HepG2 (cell line): ENCODE results near the gene LRPAP1. TPM values are rescaled to one million over a fixed set of nuclear protein-coding genes. Genes with fewer than 3 reads are reported as not detected.

Experiments used
- DPF2 ChIP-seq: sonication (generic); formaldehyde crosslinking; IDR thresholded peaks from 2 replicates; pipeline ENCODE4 v1.4.0; 2020; ENCODE audit warnings: mild to moderate bottlenecking, low read depth, missing genetic modification reagents, borderline replicate concordance
- ERF ChIP-seq: IDR thresholded peaks from 2 replicates; pipeline ENCODE4 v1.6.1; 2018; ENCODE audit warnings: missing biosample characterization, missing genetic modification reagents
- FOXK1 ChIP-seq: sonication (generic); formaldehyde crosslinking; IDR thresholded peaks from 2 replicates; pipeline ENCODE4 v1.4.0; 2020; ENCODE audit warnings: low read depth, missing genetic modification reagents, borderline replicate concordance
- IRX3 ChIP-seq: sonication (generic); formaldehyde crosslinking; IDR thresholded peaks from 2 replicates; pipeline ENCODE4 v1.8.1; 2023; ENCODE audit warnings: mild to moderate bottlenecking, low read depth, missing genetic modification reagents, borderline replicate concordance
- ISL2 ChIP-seq: sonication (generic); formaldehyde crosslinking; IDR thresholded peaks from 2 replicates; pipeline ENCODE4 v1.5.0; 2020; ENCODE audit warnings: missing genetic modification reagents
- JARID2 ChIP-seq: sonication (generic); formaldehyde crosslinking; IDR thresholded peaks from 2 replicates; pipeline ENCODE4 v1.8.1; 2023; ENCODE audit warnings: missing genetic modification reagents, inconsistent platforms; ENCODE audit not compliant: insufficient replicate concordance
- NFE2L2 ChIP-seq: fragments of 150-350 bp; IDR thresholded peaks from 2 replicates; pipeline ENCODE4 v1.6.1; 2014; ENCODE audit warnings: low read length
- RBM39 ChIP-seq: fragments of 200-400 bp; formaldehyde crosslinking; IDR thresholded peaks from one replicate; pipeline ENCODE4 v1.6.1; 2018; ENCODE audit warnings: antibody characterized with exemption, mild to moderate bottlenecking, low read depth, low read length; ENCODE audit not compliant: poor library complexity, severe bottlenecking
- SMAD1 ChIP-seq: sonication (generic); formaldehyde crosslinking; IDR thresholded peaks from 2 replicates; pipeline ENCODE4 v1.4.0; 2020; ENCODE audit warnings: missing genetic modification reagents, low read depth, mild to moderate bottlenecking, borderline replicate concordance
- SPEN ChIP-seq: sonication (generic); formaldehyde crosslinking; IDR thresholded peaks from 2 replicates; pipeline ENCODE4 v1.5.1; 2020; ENCODE audit warnings: low read depth, mild to moderate bottlenecking, missing genetic modification reagents
- TARDBP ChIP-seq: sonication (generic); formaldehyde crosslinking; IDR thresholded peaks from 2 replicates; pipeline ENCODE4 v1.8.0; 2022; ENCODE audit warnings: mild to moderate bottlenecking, missing genetic modification reagents
- TOPORS ChIP-seq: sonication (generic); formaldehyde crosslinking; IDR thresholded peaks from 2 replicates; pipeline ENCODE4 v1.8.0; 2023; ENCODE audit warnings: mild to moderate bottlenecking, missing genetic modification reagents
- TP53 ChIP-seq: sonication (generic); formaldehyde crosslinking; conservative IDR thresholded peaks from 2 replicates; pipeline ENCODE4 v1.4.0; 2020; ENCODE audit warnings: missing genetic modification reagents
- TSC22D2 ChIP-seq: sonication (generic); formaldehyde crosslinking; IDR thresholded peaks from 2 replicates; pipeline ENCODE4 v1.5.1; 2020; ENCODE audit warnings: missing genetic modification reagents, mild to moderate bottlenecking, borderline replicate concordance
- ZBTB38 ChIP-seq: sonication (generic); formaldehyde crosslinking; IDR thresholded peaks from 2 replicates; pipeline ENCODE4 v1.5.1; 2020; ENCODE audit warnings: mild to moderate bottlenecking, missing genetic modification reagents
- ZBTB8A ChIP-seq: sonication (generic); formaldehyde crosslinking; IDR thresholded peaks from 2 replicates; pipeline ENCODE4 v1.4.0; 2020; ENCODE audit warnings: mild to moderate bottlenecking, low read depth, missing genetic modification reagents, borderline replicate concordance
- ZNF17 ChIP-seq: sonication (generic); formaldehyde crosslinking; IDR thresholded peaks from 2 replicates; pipeline ENCODE4 v1.5.0; 2020; ENCODE audit warnings: mild to moderate bottlenecking, missing genetic modification reagents
- ZNF235 ChIP-seq: sonication (generic); formaldehyde crosslinking; IDR thresholded peaks from 2 replicates; pipeline ENCODE4 v1.8.1; 2023; ENCODE audit warnings: mild to moderate bottlenecking, missing genetic modification reagents, borderline replicate concordance
- ZNF33A ChIP-seq: sonication (generic); formaldehyde crosslinking; IDR thresholded peaks from 2 replicates; pipeline ENCODE4 v1.5.1; 2020; ENCODE audit warnings: missing genetic modification reagents, mild to moderate bottlenecking, moderate library complexity, borderline replicate concordance
- ZNF550 ChIP-seq: sonication (generic); formaldehyde crosslinking; IDR thresholded peaks from 2 replicates; pipeline ENCODE4 v1.4.0; 2020; ENCODE audit warnings: mild to moderate bottlenecking, missing genetic modification reagents, borderline replicate concordance
- ZZZ3 ChIP-seq: sonication (generic); formaldehyde crosslinking; IDR thresholded peaks from 2 replicates; pipeline ENCODE4 v1.4.0; 2020; ENCODE audit warnings: missing genetic modification reagents, mild to moderate bottlenecking, borderline replicate concordance
- polyA plus RNA-seq, 8 experiments: library from polyadenylated mRNA; depleted of rRNA in 3 of 8; stranded (reverse) in 7 of 8; unstranded in 1 of 8; fragments of >200 nt; fragmentation: Illumina TruSeq in 4 of 8; extraction: Trizol in 4 of 8; gene quantifications; 2 replicates each; pipeline versions ENCODE4 v1.2.1 to v1.2.3, GENCODE V29; 2011 to 2016; ENCODE audit warnings: low read depth in 4 of 8, missing spikeins in 1 of 8, mixed read lengths in 1 of 8; ENCODE audit not compliant: insufficient read depth in 1 of 8
- total RNA-seq, 5 experiments: library from RNA; depleted of rRNA; stranded (reverse); fragments of >200 nt; fragmentation: Illumina TruSeq; extraction: Trizol; gene quantifications; 2 replicates each; pipeline ENCODE4 v1.2.3, GENCODE V29; 2016; ENCODE audit warnings: low read depth in 1 of 5
- TF ChIP-seq, protein P1 (sequence below): sonication (generic); formaldehyde crosslinking; IDR thresholded peaks from 2 replicates; pipeline ENCODE4 v1.8.1; 2023; ENCODE audit warnings: missing genetic modification reagents, mild to moderate bottlenecking, borderline replicate concordance
- TF ChIP-seq, protein P2 (sequence below): sonication (generic); formaldehyde crosslinking; IDR thresholded peaks from 2 replicates; pipeline ENCODE4 v1.5.0; 2020; ENCODE audit warnings: mild to moderate bottlenecking, missing genetic modification reagents
- TF ChIP-seq, protein P3 (sequence below): IDR thresholded peaks from 2 replicates; pipeline ENCODE4 v1.6.1; 2016; ENCODE audit warnings: low read depth, borderline replicate concordance

Gene LRPAP1
- total and polyA plus RNA-seq, 2 of the 13 experiments (the other 11 are each of a cell fraction or from before 2014, with no cell fraction given) = 153 to 191 TPM

DNA sequence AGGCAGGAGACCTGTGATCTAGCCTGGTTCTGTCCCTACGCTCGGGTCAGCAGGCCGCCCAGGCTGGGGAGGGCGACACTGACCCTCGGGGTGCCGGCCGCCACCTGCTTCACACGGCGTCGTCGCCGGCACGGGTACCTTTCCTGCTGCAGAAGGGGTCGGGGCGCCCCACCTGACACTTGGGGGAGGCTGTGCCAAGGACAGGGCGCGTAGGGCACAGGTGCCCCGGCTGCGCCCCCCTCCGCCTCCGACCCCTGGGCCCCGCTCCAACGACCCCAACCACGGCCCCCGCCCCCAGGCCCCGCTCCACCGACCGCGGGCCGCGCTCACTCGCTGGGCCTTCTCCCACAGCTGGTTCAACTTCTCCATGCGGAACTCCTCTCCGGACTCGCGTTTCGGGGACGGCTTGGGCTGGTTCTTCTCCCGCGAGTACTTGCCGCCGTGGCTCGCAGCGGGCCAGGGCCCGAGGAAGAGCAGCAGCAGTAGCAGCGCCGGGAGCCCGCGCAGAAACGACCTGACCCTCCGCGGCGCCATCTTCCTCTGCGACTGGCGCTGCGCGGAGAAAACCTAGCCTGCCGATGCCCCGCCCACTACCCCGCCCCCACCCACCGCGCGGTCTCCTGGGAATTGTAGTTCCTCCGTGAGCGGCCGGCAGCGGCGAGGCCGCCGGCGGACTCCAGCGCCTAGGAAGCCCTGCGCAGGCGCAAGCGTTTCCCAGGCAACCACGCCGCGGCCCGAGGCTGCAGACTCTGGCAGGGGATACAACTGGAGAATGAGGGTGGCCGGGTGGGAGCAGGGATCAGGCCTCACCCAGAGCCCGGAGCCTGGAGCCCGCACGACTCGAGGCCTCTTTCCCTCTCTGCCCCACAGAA lies at the start of gene LRPAP1 (continued):
- TF ChIP-seq, protein P1, sequence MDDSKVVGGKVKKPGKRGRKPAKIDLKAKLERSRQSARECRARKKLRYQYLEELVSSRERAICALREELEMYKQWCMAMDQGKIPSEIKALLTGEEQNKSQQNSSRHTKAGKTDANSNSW (CRISPR knock-in tag) = peak; percentile 89; the same call in 1 of the 2 replicates
- TF ChIP-seq ERF (CRISPR knock-in tag) = peak; percentile 70; the same call in 1 of the 2 replicates
- peak; percentile 61; the same call in 1 of the 2 replicates for TF ChIP-seq IRX3 (CRISPR knock-in tag)
- 0 out of 2 replicates have a peak, but pooled peaks have one; percentile 20 for TF ChIP-seq ZNF17
- TF ChIP-seq TP53 (CRISPR knock-in tag) = no peak
- TF ChIP-seq NFE2L2 = no peak
- TF ChIP-seq DPF2 = no peak
- no peak for TF ChIP-seq FOXK1 (CRISPR knock-in tag)
- TF ChIP-seq ZNF550 = no peak
- no peak for TF ChIP-seq ISL2 (CRISPR knock-in tag)
- TF ChIP-seq JARID2 (CRISPR knock-in tag) = no peak
- peak; percentile 71 for TF ChIP-seq SPEN
- TF ChIP-seq TARDBP (CRISPR knock-in tag) = 0 out of 2 replicates have a peak, but pooled peaks have one; percentile 5
- no peak; the same call in 1 of the 2 replicates for TF ChIP-seq SMAD1
- TF ChIP-seq RBM39 = no peak
- TF ChIP-seq ZNF235 (CRISPR knock-in tag) = no peak
- no peak for TF ChIP-seq ZNF33A (CRISPR knock-in tag)
- peak; percentile 66; the same call in 1 of the 2 replicates for TF ChIP-seq ZZZ3
- TF ChIP-seq, protein P2, sequence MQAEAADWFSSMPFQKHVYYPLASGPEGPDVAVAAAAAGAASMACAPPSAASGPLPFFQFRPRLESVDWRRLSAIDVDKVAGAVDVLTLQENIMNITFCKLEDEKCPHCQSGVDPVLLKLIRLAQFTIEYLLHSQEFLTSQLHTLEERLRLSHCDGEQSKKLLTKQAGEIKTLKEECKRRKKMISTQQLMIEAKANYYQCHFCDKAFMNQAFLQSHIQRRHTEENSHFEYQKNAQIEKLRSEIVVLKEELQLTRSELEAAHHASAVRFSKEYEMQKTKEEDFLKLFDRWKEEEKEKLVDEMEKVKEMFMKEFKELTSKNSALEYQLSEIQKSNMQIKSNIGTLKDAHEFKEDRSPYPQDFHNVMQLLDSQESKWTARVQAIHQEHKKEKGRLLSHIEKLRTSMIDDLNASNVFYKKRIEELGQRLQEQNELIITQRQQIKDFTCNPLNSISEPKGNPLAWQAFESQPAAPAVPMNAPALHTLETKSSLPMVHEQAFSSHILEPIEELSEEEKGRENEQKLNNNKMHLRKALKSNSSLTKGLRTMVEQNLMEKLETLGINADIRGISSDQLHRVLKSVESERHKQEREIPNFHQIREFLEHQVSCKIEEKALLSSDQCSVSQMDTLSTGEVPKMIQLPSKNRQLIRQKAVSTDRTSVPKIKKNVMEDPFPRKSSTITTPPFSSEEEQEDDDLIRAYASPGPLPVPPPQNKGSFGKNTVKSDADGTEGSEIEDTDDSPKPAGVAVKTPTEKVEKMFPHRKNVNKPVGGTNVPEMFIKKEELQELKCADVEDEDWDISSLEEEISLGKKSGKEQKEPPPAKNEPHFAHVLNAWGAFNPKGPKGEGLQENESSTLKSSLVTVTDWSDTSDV (CRISPR knock-in tag) = no peak
- peak; percentile 61; the same call in 1 of the 2 replicates for TF ChIP-seq ZBTB38 (CRISPR knock-in tag)
- TF ChIP-seq TOPORS (CRISPR knock-in tag) = 0 out of 2 replicates have a peak, but pooled peaks have one; percentile 54
- peak; percentile 58; the same call in 1 of the 2 replicates for TF ChIP-seq ZBTB8A (CRISPR knock-in tag)
- TF ChIP-seq, protein P3, sequence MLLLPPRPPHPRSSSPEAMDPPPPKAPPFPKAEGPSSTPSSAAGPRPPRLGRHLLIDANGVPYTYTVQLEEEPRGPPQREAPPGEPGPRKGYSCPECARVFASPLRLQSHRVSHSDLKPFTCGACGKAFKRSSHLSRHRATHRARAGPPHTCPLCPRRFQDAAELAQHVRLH (CRISPR knock-in tag) = peak; percentile 93
- peak; percentile 87; the same call in 1 of the 2 replicates for TF ChIP-seq TSC22D2 (CRISPR knock-in tag)
